NCI-H510A treated with DMSO at 0.1 percent for 48 hours (cell line): Measurements from ENCODE around the gene YBX1.
A peak's percentile ranks its signal among the peaks of the same experiment; 100 is the strongest.

Experiments used
- DNase-seq: peaks from one replicate; lab custom pipeline; 2025; lab: John Stamatoyannopoulos, UW

Gene YBX1

GRCh38 chr1:42735056-42735455, 52.8 kb downstream of the YBX1 start:
- no peak for DNase-seq

- DNase-seq: no peak
Observed at GRCh38 chr1:42735477-42736105, 53.4 kb downstream of the YBX1 start.

GRCh38 chr1:42736152-42736551, 53.9 kb downstream of the YBX1 start:
- DNase-seq: no peak

DNA sequence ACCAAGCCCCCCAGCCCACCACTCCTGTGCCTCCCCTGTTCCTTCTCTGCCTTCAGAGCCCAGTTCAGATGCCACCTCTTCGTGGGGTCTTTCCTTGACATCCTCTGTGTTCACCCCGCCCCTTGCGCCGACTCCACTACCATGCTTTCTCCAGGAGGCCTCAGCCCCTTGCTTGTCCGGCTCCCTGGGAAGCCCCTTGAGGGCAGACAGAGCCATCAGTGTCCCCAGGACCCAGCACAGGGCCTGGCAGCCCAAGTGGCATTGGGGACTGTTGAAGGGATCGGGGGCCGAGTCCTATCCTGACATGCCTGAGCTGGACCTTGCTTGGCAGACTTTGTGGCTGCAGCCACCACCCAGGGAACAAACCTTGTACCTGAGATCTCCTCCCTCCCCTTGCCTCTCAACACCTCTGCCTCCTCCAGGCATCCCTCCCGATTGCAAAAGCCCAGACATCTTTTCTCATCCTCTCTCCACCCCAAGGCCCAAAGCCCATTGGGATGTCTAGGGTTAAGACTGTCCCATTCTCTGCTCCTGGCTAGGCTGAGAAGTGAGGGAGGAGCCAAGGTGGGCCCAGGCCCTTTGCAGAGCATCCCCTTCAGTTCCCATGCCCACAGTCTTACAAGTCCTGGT, 54.5 kb downstream of the YBX1 start:
- DNase-seq: no peak

- DNase-seq: peak; percentile 7
Observed at GRCh38 chr1:42737257-42737656, 55.0 kb downstream of the YBX1 start.

- DNase-seq: no peak
Observed at GRCh38 chr1:42737986-42738677, 55.9 kb downstream of the YBX1 start.

DNA sequence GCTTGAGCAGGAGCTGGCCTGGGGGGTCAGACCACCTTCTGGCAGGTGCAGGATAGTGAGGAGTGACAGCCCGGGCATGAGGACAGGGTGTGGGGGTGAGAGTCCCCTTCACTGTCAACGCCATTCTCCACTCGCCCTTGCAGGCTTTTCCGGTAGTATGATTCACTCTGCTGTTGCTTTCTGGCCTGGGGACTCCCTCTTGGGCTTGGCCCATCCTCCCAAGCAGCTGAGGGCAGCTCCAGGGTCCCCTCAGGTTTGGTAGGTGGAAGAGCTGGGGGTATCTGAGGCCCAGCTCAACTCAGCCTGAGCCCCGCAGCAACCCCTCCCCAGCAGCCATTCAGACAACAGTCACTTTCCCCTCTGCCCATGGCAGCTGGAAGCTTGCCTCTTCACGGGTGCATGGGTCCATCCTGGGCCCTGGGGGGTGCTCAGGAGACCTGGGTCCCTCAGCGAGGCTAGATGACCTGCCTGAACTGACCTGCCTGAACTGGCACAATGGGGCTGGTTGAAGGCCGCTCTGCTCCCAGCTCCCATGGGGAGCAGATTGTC, 56.5 kb downstream of the YBX1 start:
- no peak for DNase-seq

DNA sequence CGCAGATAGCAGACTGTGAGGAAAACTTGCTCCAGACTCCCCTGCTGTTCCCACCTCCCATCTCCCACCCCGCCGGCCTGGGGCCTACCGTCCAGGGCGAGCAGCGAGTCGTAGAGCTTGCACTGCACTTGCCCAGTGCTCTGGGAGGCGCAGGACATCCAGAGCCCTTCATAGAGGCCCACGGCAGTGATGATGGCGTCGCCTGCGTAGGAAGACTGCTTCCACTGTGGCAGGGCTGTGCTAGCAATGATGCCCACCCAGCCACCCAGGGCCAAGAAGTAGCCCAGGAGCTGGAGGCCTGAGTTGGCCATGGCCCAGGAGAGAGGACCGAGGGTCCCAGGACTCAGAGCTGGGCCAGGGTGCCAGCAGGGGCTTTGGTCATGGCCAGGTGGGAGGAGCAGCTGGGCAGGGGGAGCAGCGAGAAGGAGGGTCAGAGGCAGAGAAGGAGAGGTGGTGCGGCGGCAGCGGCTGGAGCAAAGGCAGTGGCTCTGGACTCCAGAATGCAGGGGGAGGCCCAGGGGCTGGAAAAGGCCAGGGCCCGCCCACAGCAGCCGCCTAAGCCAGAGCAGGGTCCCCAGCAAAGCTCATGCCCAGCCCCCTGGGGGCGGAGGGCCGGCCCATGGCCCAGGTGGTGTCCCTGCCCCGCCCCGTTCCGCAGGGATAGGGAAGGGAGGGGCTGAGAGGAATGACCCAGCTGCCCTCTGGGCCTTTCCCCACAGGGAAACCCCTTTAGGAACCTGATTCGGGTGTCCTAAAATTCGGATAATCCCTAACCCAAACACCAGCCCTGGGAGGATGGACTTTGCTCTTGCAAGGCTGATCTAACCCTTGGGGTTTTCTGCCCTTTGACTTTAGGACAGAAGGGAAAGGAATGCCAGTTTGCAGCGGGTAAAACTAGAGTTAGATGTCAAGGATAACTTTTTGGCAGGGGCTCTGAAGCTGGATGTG, 57.8 kb downstream of the YBX1 start, which contains the start of gene CLDN19:
Gene CLDN19 (minus strand): TSS at position 484 of the 948 bp plus-strand sequence. CDS start 173 bp downstream, at position 311.
- DNase-seq: no peak

DNA sequence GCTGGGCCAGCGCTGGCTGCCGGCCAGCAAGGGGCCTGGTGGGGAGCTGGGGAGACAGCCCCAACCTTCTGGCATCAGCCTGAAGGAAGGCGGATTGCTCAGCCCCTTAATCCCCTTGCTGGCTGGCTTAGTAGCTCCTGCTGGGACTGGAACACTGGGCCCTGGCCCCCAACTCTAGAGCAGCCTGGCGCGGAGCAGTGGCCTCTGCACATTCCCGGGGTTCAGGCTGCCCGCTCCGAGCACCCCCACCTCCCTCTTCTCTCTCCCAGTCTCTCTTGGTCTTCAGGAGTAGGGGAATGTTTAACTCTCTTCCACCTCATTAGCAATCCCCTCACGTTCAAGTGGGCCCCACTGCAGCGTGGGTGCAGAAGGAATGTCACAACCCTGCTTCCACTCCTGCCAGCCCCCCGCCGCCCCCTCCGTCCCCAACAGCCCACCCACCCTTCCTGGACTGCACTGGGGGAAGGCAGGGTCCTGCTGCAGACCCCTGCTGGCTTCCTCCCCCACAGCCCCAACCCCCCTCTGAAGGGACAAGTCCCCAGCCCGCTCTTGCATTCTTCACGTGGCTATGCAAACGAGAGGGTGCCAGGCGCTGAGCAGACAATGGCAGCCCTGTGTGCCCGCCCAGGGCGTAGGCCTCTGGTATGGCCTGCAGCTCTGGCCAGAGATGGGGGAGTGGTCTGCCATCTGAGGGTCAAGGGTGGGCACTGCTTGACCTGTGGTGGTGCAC, 58.8 kb downstream of the YBX1 start:
- no peak for DNase-seq

GRCh38 chr1:42741706-42742105, 59.5 kb downstream of the YBX1 start:
- DNase-seq: no peak

DNA sequence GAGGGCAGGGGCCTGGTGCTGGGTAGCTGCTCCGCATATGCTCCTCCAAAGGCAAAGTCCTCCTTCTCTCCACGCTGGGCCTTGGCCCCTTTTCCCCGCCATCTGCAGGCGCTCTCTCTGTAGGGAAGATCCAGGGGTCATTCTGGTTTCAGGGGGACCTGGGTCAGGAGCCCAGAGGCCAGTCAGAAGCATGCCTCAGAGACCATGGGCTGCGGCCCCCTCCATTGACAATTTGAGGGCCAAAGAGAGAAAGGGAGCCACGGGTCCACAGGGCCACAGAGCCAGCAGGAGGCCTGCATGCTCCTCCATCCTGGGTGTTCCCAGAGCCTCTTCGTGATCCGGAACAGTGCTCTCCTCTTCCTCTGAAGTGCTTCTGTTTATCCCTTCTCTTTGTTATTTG, 59.9 kb downstream of the YBX1 start:
- no peak for DNase-seq

- DNase-seq: no peak
Observed at GRCh38 chr1:42742617-42743316, 60.5 kb downstream of the YBX1 start.

- DNase-seq: no peak
Observed at GRCh38 chr1:42743317-42744147, 61.3 kb downstream of the YBX1 start.

GRCh38 chr1:42744148-42744413, 61.9 kb downstream of the YBX1 start:
- DNase-seq: no peak

GRCh38 chr1:42745851-42746250, 63.6 kb downstream of the YBX1 start:
- DNase-seq: no peak

- no peak for DNase-seq
Observed at GRCh38 chr1:42746436-42747105, 64.4 kb downstream of the YBX1 start.

DNA sequence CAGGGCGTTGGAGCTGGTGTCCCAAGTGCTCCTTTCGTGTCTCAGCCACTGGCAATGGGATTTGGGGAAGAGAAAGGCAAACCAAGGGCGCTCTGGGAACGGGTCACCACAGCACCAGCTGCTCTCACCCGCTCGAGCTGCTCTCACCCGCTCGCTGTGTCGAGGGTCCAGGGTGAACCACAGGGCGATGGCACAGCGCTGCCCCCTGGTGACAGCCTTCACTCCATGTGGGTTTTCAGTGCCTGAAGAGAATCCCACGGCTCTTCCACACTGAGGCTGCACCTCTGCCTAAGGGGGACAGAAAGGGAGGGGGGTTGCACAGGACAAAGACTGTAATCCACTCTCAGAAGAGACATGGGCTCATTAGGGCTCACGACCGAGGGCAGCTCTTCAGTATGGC, 64.9 kb downstream of the YBX1 start:
- DNase-seq: peak; percentile 23

GRCh38 chr1:42748021-42748420, 65.8 kb downstream of the YBX1 start:
- DNase-seq: no peak
